PC-3 (cell line): ENCODE measurements around the gene BUD13. TPM values are rescaled to one million over a fixed set of nuclear protein-coding genes. Genes with fewer than 3 reads are reported as not detected.
A peak's percentile ranks its signal among the peaks of the same experiment; 100 is the strongest.

Experiments used
- ATAC-seq: fragments of 200-7000 bp; cut with Tn5 transposase; 2 replicates; pipeline ENCODE4 v1.9.1; 2020; ENCODE audit warnings: mild to moderate bottlenecking, moderate library complexity
- BruUV-seq: library from RNA; stranded (reverse); fragments of 400-500 nt; replicated peaks from 2 replicates; lab custom pipeline; 2021; lab: Mats Ljungman, UMichigan
- CTCF ChIA-PET: fragments of 300-600 bp; sonication (Branson Sonifier 250); formaldehyde crosslinking; loops from one replicate; lab custom pipeline; 2022; ENCODE audit warnings: antibody characterized with exemption; lab: Charles Lee
- POLR2A ChIA-PET: fragments of 300-600 bp; sonication (Branson Sonifier 250); formaldehyde crosslinking; loops from one replicate; lab custom pipeline; 2022; ENCODE audit warnings: antibody characterized with exemption; ENCODE audit not compliant: unreplicated experiment; lab: Charles Lee
- DNase-seq: peaks from one replicate; pipeline ENCODE4 v3.0.0-alpha.2; 2015
- H2AFZ ChIP-seq: fragments of 300-600 bp; sonication (generic); 2 replicates; pipeline ENCODE4 v1.6.0; 2016; ENCODE audit warnings: antibody characterized with exemption, low read length
- H3F3A ChIP-seq: fragments of 300-600 bp; sonication (generic); one replicate; pipeline ENCODE4 v1.6.0; 2017; ENCODE audit warnings: antibody characterized with exemption, low read length, control low read depth, mild to moderate bottlenecking; ENCODE audit not compliant: unreplicated experiment
- H3K27ac ChIP-seq: fragments of 300-600 bp; sonication (generic); 2 replicates; pipeline ENCODE4 v1.5.1; 2016; ENCODE audit warnings: mild to moderate bottlenecking, low read length
- H3K27me3 ChIP-seq: fragments of 300-600 bp; sonication (generic); 2 replicates; pipeline ENCODE4 v1.6.1; 2016; ENCODE audit warnings: low read length, mixed read lengths
- H3K36me3 ChIP-seq: fragments of 300-600 bp; sonication (generic); 2 replicates; pipeline ENCODE4 v1.6.1; 2016; ENCODE audit warnings: low read depth, mixed run types, low read length, mixed read lengths
- H3K4me1 ChIP-seq: fragments of 300-600 bp; sonication (generic); 2 replicates; pipeline ENCODE4 v1.5.1; 2016; ENCODE audit warnings: low read length; ENCODE audit not compliant: insufficient read depth
- H3K4me2 ChIP-seq: fragments of 300-600 bp; sonication (generic); 2 replicates; pipeline ENCODE4 v1.6.0; 2016; ENCODE audit warnings: low read length
- H3K4me3 ChIP-seq: fragments of 300-600 bp; sonication (generic); 2 replicates; pipeline ENCODE4 v1.5.1; 2016; ENCODE audit warnings: mild to moderate bottlenecking, low read length, mixed read lengths
- H3K79me2 ChIP-seq: fragments of 300-600 bp; sonication (generic); 2 replicates; pipeline ENCODE4 v1.6.1; 2017; ENCODE audit warnings: low read length, mixed read lengths
- H3K9ac ChIP-seq: fragments of 300-600 bp; sonication (generic); 2 replicates; pipeline ENCODE4 v1.6.0; 2016; ENCODE audit warnings: mild to moderate bottlenecking, low read length
- H3K9me2 ChIP-seq: fragments of 300-600 bp; sonication (generic); replicated peaks from 2 replicates; pipeline ENCODE4 v1.6.1; 2016; ENCODE audit warnings: mixed run types, low read length, mixed read lengths
- H3K9me3 ChIP-seq: fragments of 300-600 bp; sonication (generic); 2 replicates; pipeline ENCODE4 v1.6.1; 2016; ENCODE audit warnings: low read length, mixed read lengths
- H4K20me1 ChIP-seq: fragments of 300-600 bp; sonication (generic); 2 replicates; pipeline ENCODE4 v1.6.1; 2016; ENCODE audit warnings: low read length, mixed read lengths
- EZH2 ChIP-seq: fragments of 300-600 bp; sonication (generic); IDR thresholded peaks from one replicate; pipeline ENCODE4 v1.6.1; 2017; ENCODE audit warnings: antibody characterized with exemption, mild to moderate bottlenecking, low read length; ENCODE audit not compliant: unreplicated experiment
- EZH2phosphoT487 ChIP-seq: fragments of 300-600 bp; sonication (generic); IDR thresholded peaks from 2 replicates; pipeline ENCODE4 v1.6.1; 2018; ENCODE audit warnings: mild to moderate bottlenecking, antibody characterized with exemption, low read length, borderline replicate concordance
- intact Hi-C: fragments of 100-400 bp; cut with micrococcal nuclease; formaldehyde crosslinking; loops from 2 replicates; pipeline ENCODE4 v1.9.0; 2023
- total RNA-seq: library from RNA; depleted of rRNA; stranded (reverse); fragments of >200 nt; gene quantifications from 2 replicates; pipeline ENCODE4 v1.2.3, GENCODE V29; 2014
- TF ChIP-seq, protein P1 (sequence below): fragments of 300-600 bp; sonication (generic); conservative IDR thresholded peaks from 2 replicates; pipeline ENCODE4 v1.5.1; 2017; ENCODE audit warnings: antibody characterized with exemption, low read depth, mild to moderate bottlenecking, low read length

Gene BUD13
- total RNA-seq, 1 experiment from 2014 or later, result 28.9 TPM

DNA sequence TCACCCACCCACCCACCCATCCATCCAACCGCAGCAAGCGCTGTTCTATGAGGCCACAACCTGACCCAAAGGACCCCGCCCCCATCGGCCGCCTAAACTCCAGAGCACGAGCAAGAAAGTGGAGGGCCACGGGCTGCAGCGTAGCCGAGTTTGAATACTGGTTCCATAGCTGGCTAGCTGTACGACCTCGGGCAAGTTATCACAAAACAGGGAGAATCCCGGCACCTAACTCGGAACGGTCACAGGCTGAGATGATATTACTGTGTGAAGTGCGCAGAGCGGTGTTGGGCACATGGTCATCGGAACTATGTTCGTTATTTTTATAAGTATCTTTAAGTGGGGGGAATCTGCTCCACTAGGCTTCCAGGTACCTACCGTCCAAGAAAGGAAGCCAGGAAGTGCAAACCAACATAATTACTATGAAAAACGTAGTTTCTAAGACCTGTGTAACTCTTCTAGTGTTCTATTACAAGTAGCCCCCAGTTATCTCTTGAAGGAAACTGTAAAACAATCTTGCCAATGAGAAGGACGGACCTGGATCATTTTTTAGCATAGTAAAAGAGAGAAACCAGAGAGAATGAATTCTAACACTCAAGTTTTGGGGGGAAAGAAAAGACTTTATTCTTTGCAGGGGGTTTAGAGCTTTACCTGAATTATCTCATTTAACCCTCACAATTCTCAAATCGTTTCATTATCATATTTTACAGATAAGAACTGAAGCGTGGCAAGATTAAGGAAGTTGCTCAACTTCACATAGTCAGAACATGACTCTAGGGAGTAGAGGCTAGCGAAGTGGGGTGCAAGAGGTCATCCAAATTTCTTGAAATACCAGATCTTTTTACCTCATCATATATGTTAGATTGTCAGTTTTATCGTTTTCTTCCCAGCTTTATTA lies 663 bp upstream of the BUD13 start:
- Histone ChIP-seq H3K9me3 (no peaks in the 10 kb centered on the region), H3K4me1 (peaks cover 23% of the 10 kb centered on the region), H3K79me2 (peaks cover 22% of the 10 kb centered on the region), H3K9ac (peak overlapping the region; percentile 51), H3K27ac (peak overlapping the region; percentile 39), H3K4me3 (peak overlapping the region; percentile 98), H3K36me3 (peaks cover 32% of the 10 kb centered on the region), H3F3A (peaks cover 6% of the 10 kb centered on the region), H3K27me3 (no peaks in the 10 kb centered on the region), H4K20me1 (no peaks in the 10 kb centered on the region), H3K4me2 (peak overlapping the region; percentile 93), H3K9me2 (no peaks in the 10 kb centered on the region), H2AFZ (peak overlapping the region; percentile 73)
- TSS peak; percentile 89 for BruUV-seq
- CTCF ChIA-PET, result interaction anchor here (1.1 kb wide), 1 partner anchor 62 kb away, joined by 3 read pairs; no protein-coding TSS in a partner anchor
- no peak for TF ChIP-seq EZH2
- TF ChIP-seq, protein P1, sequence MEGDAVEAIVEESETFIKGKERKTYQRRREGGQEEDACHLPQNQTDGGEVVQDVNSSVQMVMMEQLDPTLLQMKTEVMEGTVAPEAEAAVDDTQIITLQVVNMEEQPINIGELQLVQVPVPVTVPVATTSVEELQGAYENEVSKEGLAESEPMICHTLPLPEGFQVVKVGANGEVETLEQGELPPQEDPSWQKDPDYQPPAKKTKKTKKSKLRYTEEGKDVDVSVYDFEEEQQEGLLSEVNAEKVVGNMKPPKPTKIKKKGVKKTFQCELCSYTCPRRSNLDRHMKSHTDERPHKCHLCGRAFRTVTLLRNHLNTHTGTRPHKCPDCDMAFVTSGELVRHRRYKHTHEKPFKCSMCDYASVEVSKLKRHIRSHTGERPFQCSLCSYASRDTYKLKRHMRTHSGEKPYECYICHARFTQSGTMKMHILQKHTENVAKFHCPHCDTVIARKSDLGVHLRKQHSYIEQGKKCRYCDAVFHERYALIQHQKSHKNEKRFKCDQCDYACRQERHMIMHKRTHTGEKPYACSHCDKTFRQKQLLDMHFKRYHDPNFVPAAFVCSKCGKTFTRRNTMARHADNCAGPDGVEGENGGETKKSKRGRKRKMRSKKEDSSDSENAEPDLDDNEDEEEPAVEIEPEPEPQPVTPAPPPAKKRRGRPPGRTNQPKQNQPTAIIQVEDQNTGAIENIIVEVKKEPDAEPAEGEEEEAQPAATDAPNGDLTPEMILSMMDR, result no peak
- no peak for TF ChIP-seq EZH2phosphoT487
- DNase-seq (no peak), ATAC-seq (peak; percentile 59)
- POLR2A ChIA-PET, result interaction anchor here (0.6 to 0.7 kb wide), 2 partner anchors 189 to 822 kb away, joined by 3 to 8 read pairs; no protein-coding TSS in a partner anchor
- intact Hi-C loops, result loop anchor here (1.0 to 5.0 kb wide), 4 partner anchors 15 to 334 kb away; partner anchors contain the start of genes APOA1 and ZPR1

DNA sequence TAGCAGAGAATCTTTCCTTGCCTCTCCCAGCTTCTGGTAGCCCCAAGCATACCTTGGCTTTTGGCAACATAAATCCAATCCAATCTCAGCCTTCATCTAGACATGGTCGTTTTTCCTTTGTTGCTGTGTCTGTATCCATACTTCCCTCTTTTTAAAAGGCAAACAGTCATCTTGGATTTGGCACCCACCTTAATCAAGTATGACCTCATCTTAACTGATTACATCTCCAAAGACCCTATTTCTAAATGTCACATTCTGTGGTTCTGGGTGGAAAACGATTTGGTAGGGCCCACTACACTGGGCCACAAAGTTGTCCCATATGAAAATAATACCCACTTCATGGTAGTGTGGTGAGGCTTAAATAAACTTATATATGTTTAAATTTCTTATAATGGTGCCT lies 852 bp downstream of the BUD13 start:
- Histone ChIP-seq H3K9me2 (no peaks in the 10 kb centered on the region), H3K4me1 (peaks cover 23% of the 10 kb centered on the region), H3K27me3 (no peaks in the 10 kb centered on the region), H3K27ac (peak overlapping the region; percentile 75), H3F3A (peaks cover 6% of the 10 kb centered on the region), H3K79me2 (peaks cover 22% of the 10 kb centered on the region), H3K36me3 (peaks cover 21% of the 10 kb centered on the region), H3K9ac (peak overlapping the region; percentile 97), H3K4me3 (peak overlapping the region; percentile 98), H3K9me3 (no peaks in the 10 kb centered on the region), H4K20me1 (no peaks in the 10 kb centered on the region), H2AFZ (peak overlapping the region; percentile 98), H3K4me2 (peak overlapping the region; percentile 94)
- intact Hi-C loops, result loop anchor here (5.0 kb wide), 3 partner anchors 65 to 335 kb away; partner anchors contain the start of gene APOA1
- CTCF ChIA-PET, result no interaction called here
- BruUV-seq, result TSS peak; percentile 63
- TF ChIP-seq EZH2phosphoT487 (no peak), EZH2 (no peak)
- TF ChIP-seq, protein P1, result no peak
- DNase-seq (no peak), ATAC-seq (no peak)
- POLR2A ChIA-PET, result no interaction called here
